HepG2 (cell line): ENCODE data around the gene PPP6R2. TPM values are rescaled to one million over a fixed set of nuclear protein-coding genes. Genes with fewer than 3 reads are reported as not detected.

Experiments used
- ADNP ChIP-seq: sonication (generic); formaldehyde crosslinking; IDR thresholded peaks from 2 replicates; pipeline ENCODE4 v1.4.0; 2020; ENCODE audit warnings: missing genetic modification reagents
- FUBP1 ChIP-seq: sonication (generic); formaldehyde crosslinking; IDR thresholded peaks from 2 replicates; pipeline ENCODE4 v1.5.1; 2020; ENCODE audit warnings: missing genetic modification reagents, mild to moderate bottlenecking, borderline replicate concordance
- HDAC1 ChIP-seq: sonication (generic); formaldehyde crosslinking; IDR thresholded peaks from 2 replicates; pipeline ENCODE4 v1.5.1; 2020; ENCODE audit warnings: mild to moderate bottlenecking, missing genetic modification reagents
- KLF6 ChIP-seq: IDR thresholded peaks from 2 replicates; pipeline ENCODE4 v1.8.0; 2016; ENCODE audit warnings: missing biosample characterization, missing genetic modification reagents
- MEIS1 ChIP-seq: sonication (generic); formaldehyde crosslinking; IDR thresholded peaks from 2 replicates; pipeline ENCODE4 v1.9.0; 2021; ENCODE audit warnings: mild to moderate bottlenecking, missing genetic modification reagents, moderate library complexity, borderline replicate concordance
- PLRG1 ChIP-seq: fragments of 450-650 bp; conservative IDR thresholded peaks from 2 replicates; pipeline ENCODE4 v1.6.1; 2016
- TEAD3 ChIP-seq: optimal IDR thresholded peaks from 2 replicates; pipeline ENCODE3; 2016; ENCODE audit warnings: borderline replicate concordance
- YEATS4 ChIP-seq: sonication (generic); formaldehyde crosslinking; IDR thresholded peaks from 2 replicates; pipeline ENCODE4 v1.4.0; 2020; ENCODE audit warnings: missing genetic modification reagents, borderline replicate concordance
- ZBTB7A ChIP-seq: sonication (generic); formaldehyde crosslinking; IDR thresholded peaks from 2 replicates; pipeline ENCODE4 v1.8.0; 2022; ENCODE audit warnings: mild to moderate bottlenecking, missing genetic modification reagents
- ZNF296 ChIP-seq: sonication (generic); formaldehyde crosslinking; conservative IDR thresholded peaks from 2 replicates; pipeline ENCODE4 v1.5.0; 2020; ENCODE audit warnings: mild to moderate bottlenecking, missing genetic modification reagents
- ZZZ3 ChIP-seq: sonication (generic); formaldehyde crosslinking; IDR thresholded peaks from 2 replicates; pipeline ENCODE4 v1.4.0; 2020; ENCODE audit warnings: missing genetic modification reagents, mild to moderate bottlenecking, borderline replicate concordance
- polyA plus RNA-seq, 8 experiments: library from polyadenylated mRNA; depleted of rRNA in 3 of 8; stranded (reverse) in 7 of 8; unstranded in 1 of 8; fragments of >200 nt; fragmentation: Illumina TruSeq in 4 of 8; extraction: Trizol in 4 of 8; gene quantifications; 2 replicates each; pipeline versions ENCODE4 v1.2.1 to v1.2.3, GENCODE V29; 2011 to 2016; ENCODE audit warnings: low read depth in 4 of 8, missing spikeins in 1 of 8, mixed read lengths in 1 of 8; ENCODE audit not compliant: insufficient read depth in 1 of 8
- total RNA-seq, 5 experiments: library from RNA; depleted of rRNA; stranded (reverse); fragments of >200 nt; fragmentation: Illumina TruSeq; extraction: Trizol; gene quantifications; 2 replicates each; pipeline ENCODE4 v1.2.3, GENCODE V29; 2016; ENCODE audit warnings: low read depth in 1 of 5
- TF ChIP-seq, protein P1 (sequence below): sonication (generic); formaldehyde crosslinking; IDR thresholded peaks from 2 replicates; pipeline ENCODE4 v1.9.0; 2021; ENCODE audit warnings: mild to moderate bottlenecking, missing genetic modification reagents
- TF ChIP-seq, protein P2 (sequence below): sonication (generic); formaldehyde crosslinking; IDR thresholded peaks from 2 replicates; pipeline ENCODE4 v1.5.1; 2020; ENCODE audit warnings: mild to moderate bottlenecking, missing genetic modification reagents, borderline replicate concordance

PPP6R2 gene
- total and polyA plus RNA-seq, 2 of the 13 experiments (the other 11 are each of a cell fraction or from before 2014, with no cell fraction given) = 55.0 to 102 TPM

- TF ChIP-seq, protein P1, sequence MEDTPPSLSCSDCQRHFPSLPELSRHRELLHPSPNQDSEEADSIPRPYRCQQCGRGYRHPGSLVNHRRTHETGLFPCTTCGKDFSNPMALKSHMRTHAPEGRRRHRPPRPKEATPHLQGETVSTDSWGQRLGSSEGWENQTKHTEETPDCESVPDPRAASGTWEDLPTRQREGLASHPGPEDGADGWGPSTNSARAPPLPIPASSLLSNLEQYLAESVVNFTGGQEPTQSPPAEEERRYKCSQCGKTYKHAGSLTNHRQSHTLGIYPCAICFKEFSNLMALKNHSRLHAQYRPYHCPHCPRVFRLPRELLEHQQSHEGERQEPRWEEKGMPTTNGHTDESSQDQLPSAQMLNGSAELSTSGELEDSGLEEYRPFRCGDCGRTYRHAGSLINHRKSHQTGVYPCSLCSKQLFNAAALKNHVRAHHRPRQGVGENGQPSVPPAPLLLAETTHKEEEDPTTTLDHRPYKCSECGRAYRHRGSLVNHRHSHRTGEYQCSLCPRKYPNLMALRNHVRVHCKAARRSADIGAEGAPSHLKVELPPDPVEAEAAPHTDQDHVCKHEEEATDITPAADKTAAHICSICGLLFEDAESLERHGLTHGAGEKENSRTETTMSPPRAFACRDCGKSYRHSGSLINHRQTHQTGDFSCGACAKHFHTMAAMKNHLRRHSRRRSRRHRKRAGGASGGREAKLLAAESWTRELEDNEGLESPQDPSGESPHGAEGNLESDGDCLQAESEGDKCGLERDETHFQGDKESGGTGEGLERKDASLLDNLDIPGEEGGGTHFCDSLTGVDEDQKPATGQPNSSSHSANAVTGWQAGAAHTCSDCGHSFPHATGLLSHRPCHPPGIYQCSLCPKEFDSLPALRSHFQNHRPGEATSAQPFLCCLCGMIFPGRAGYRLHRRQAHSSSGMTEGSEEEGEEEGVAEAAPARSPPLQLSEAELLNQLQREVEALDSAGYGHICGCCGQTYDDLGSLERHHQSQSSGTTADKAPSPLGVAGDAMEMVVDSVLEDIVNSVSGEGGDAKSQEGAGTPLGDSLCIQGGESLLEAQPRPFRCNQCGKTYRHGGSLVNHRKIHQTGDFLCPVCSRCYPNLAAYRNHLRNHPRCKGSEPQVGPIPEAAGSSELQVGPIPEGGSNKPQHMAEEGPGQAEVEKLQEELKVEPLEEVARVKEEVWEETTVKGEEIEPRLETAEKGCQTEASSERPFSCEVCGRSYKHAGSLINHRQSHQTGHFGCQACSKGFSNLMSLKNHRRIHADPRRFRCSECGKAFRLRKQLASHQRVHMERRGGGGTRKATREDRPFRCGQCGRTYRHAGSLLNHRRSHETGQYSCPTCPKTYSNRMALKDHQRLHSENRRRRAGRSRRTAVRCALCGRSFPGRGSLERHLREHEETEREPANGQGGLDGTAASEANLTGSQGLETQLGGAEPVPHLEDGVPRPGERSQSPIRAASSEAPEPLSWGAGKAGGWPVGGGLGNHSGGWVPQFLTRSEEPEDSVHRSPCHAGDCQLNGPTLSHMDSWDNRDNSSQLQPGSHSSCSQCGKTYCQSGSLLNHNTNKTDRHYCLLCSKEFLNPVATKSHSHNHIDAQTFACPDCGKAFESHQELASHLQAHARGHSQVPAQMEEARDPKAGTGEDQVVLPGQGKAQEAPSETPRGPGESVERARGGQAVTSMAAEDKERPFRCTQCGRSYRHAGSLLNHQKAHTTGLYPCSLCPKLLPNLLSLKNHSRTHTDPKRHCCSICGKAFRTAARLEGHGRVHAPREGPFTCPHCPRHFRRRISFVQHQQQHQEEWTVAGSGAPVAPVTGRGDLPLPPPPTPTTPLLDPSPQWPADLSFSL (CRISPR knock-in tag) = peak; percentile 83; the same call in 1 of the 2 replicates
- TF ChIP-seq ZZZ3 (no peak), TEAD3 (CRISPR knock-in tag) (no peak), FUBP1 (CRISPR knock-in tag) (no peak), PLRG1 (no peak), YEATS4 (no peak), HDAC1 (CRISPR knock-in tag) (no peak), KLF6 (CRISPR knock-in tag) (no peak), ZNF296 (CRISPR knock-in tag) (peak; percentile 58; the same call in 1 of the 2 replicates), MEIS1 (CRISPR knock-in tag) (no peak), ADNP (CRISPR knock-in tag) (no peak), ZBTB7A (CRISPR knock-in tag) (no peak)
- TF ChIP-seq, protein P2, sequence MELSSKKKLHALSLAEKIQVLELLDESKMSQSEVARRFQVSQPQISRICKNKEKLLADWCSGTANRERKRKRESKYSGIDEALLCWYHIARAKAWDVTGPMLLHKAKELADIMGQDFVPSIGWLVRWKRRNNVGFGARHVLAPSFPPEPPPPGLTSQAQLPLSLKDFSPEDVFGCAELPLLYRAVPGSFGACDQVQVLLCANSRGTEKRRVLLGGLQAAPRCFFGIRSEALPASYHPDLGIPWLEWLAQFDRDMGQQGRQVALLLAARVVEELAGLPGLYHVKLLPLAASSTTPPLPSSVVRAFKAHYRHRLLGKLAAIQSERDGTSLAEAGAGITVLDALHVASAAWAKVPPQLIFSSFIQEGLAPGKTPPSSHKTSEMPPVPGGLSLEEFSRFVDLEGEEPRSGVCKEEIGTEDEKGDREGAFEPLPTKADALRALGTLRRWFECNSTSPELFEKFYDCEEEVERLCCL (CRISPR knock-in tag) = no peak
Measured at GRCh38 chr22:50337262-50338041, 5.7 kb upstream of the PPP6R2 start (continued).
